Caco-2 (cell line): ENCODE data around the gene OR5C1. TPM values are rescaled to one million over a fixed set of nuclear protein-coding genes. Genes with fewer than 3 reads are reported as not detected.
A peak's percentile ranks its signal among the peaks of the same experiment; 100 is the strongest.

Experiments
- BruUV-seq: library from RNA; stranded (reverse); fragments of 400-500 nt; replicated peaks from 2 replicates; lab custom pipeline; 2021; lab: Mats Ljungman, UMichigan
- CTCF ChIA-PET: fragments of 300-600 bp; sonication (Branson Sonifier 250); formaldehyde crosslinking; loops from one replicate; lab custom pipeline; 2022; ENCODE audit warnings: antibody characterized with exemption; lab: Charles Lee
- POLR2A ChIA-PET: fragments of 300-600 bp; sonication (Branson Sonifier 250); formaldehyde crosslinking; loops from one replicate; lab custom pipeline; 2022; ENCODE audit warnings: antibody characterized with exemption; lab: Charles Lee
- DNase-seq, 2 experiments: peaks; one replicate each; pipeline versions ENCODE4 v3.0.0 to v3.0.0-alpha.2; 2020 to 2022
- H3K27me3 ChIP-seq: replicated peaks from 2 replicates; pipeline ENCODE4 v1.6.0; 2011; ENCODE audit warnings: low read length; ENCODE audit not compliant: control insufficient read depth, insufficient read depth
- H3K36me3 ChIP-seq: 2 replicates; pipeline ENCODE4 v1.5.1; 2011; ENCODE audit warnings: low read length; ENCODE audit not compliant: control insufficient read depth, insufficient read depth
- H3K4me1 ChIP-seq: fragments of 250-450 bp; sonication (Bioruptor Pico); 2 replicates; pipeline ENCODE4 v1.5.1; 2020; ENCODE audit warnings: mild to moderate bottlenecking
- H3K4me3 ChIP-seq: 2 replicates; pipeline ENCODE4 v1.5.1; 2011; ENCODE audit warnings: low read depth, mild to moderate bottlenecking, control low read depth, low read length
- H3K9me3 ChIP-seq: fragments of 250-450 bp; sonication (Bioruptor Pico); 2 replicates; pipeline ENCODE4 v1.5.1; 2020; ENCODE audit warnings: mild to moderate bottlenecking, moderate library complexity
- H3K27ac Mint-ChIP-seq: one replicate; pipeline ENCODE4 v1.8.0; 2022; ENCODE audit warnings: mixed read lengths; ENCODE audit not compliant: unreplicated experiment
- H3K27me3 Mint-ChIP-seq: one replicate; pipeline ENCODE4 v1.8.0; 2022; ENCODE audit warnings: mixed read lengths; ENCODE audit not compliant: insufficient read depth, unreplicated experiment
- H3K36me3 Mint-ChIP-seq: one replicate; pipeline ENCODE4 v1.8.0; 2022; ENCODE audit warnings: mild to moderate bottlenecking, mixed read lengths; ENCODE audit not compliant: insufficient read depth, unreplicated experiment
- H3K4me1 Mint-ChIP-seq: one replicate; pipeline ENCODE4 v1.8.0; 2022; ENCODE audit warnings: low read depth, mixed read lengths; ENCODE audit not compliant: unreplicated experiment
- H3K4me3 Mint-ChIP-seq: one replicate; pipeline ENCODE4 v1.8.0; 2022; ENCODE audit warnings: mild to moderate bottlenecking, moderate library complexity, mixed read lengths; ENCODE audit not compliant: unreplicated experiment
- H3K9me3 Mint-ChIP-seq: one replicate; pipeline ENCODE4 v1.8.0; 2022; ENCODE audit warnings: mixed read lengths; ENCODE audit not compliant: unreplicated experiment
- CTCF ChIP-seq, 2 experiments: fragments of 200-600 bp in 1 of 2; IDR thresholded peaks; 1 replicate in 1 of 2; 2 replicates in 1 of 2; pipeline versions ENCODE4 v1.5.1 to v1.8.0; 2011 to 2022; ENCODE audit warnings: antibody characterized with exemption in 1 of 2, control low read depth in 1 of 2, inconsistent platforms in 1 of 2, low read depth in 1 of 2, low read length in 1 of 2, mild to moderate bottlenecking in 1 of 2, moderate library complexity in 1 of 2; ENCODE audit not compliant: insufficient read depth in 1 of 2, severe bottlenecking in 1 of 2, unreplicated experiment in 1 of 2
- intact Hi-C: fragments of 100-400 bp; cut with micrococcal nuclease; formaldehyde crosslinking; loops from one replicate; pipeline ENCODE4 v1.10.0; 2022; ENCODE audit not compliant: unreplicated experiment
- total RNA-seq: library from RNA; stranded (reverse); gene quantifications from 2 replicates; pipeline ENCODE4 v1.2.3, GENCODE V29; 2022

The OR5C1 gene
- total RNA-seq, 1 experiment from 2014 or later: not detected

- Mint-ChIP-seq H3K4me3 (no peak within 1 kb of the TSS), H3K9me3 (peaks cover under 1% of the 10 kb centered on the region), H3K27ac (no peak within 1 kb of the TSS), H3K36me3 (peaks cover 5% of the 10 kb centered on the region), H3K4me1 (no peaks in the 10 kb centered on the region), H3K27me3 (no peaks in the 10 kb centered on the region)
- no peak within 1 kb of the TSS for H3K4me3 ChIP-seq
- no peaks in the 10 kb centered on the region for H3K4me1 ChIP-seq
- POLR2A ChIA-PET: no interaction called here
- peak in 1 of 2 experiments; percentile 33 for DNase-seq
- H3K36me3 ChIP-seq: no peaks in the 10 kb centered on the region
- no TSS peak for BruUV-seq
- no peaks in the 10 kb centered on the region for H3K27me3 ChIP-seq
- intact Hi-C loops: no loop called here
- CTCF ChIA-PET: interaction anchor here (0.7 kb wide), 1 partner anchor 302 kb away, joined by 3 read pairs; no protein-coding TSS in a partner anchor
- no peak for TF ChIP-seq CTCF (IDR thresholded peaks at IDR 0.05; ENCODE audit: insufficient read depth in 1 of 2, low read depth in 1 of 2, low read length in 1 of 2, severe bottlenecking in 1 of 2, unreplicated experiment in 1 of 2)
- H3K9me3 ChIP-seq: no peaks in the 10 kb centered on the region
These were observed 11.6 kb downstream of the OR5C1 start, which contains the start of gene OR1K1 for GRCh38 chr9:122800066-122801060. OR1K1 (plus strand) TSS chr9:122800123; CDS start chr9:122800123, 0 bp downstream.

- CTCF ChIA-PET: interaction anchor here (0.7 kb wide), 1 partner anchor 1603 kb away, joined by 3 read pairs; no protein-coding TSS in a partner anchor
- no TSS peak for BruUV-seq
- intact Hi-C loops: no loop called here
These were observed 17.9 kb downstream of the OR5C1 start for GRCh38 chr9:122806661-122807060.

More at GRCh38 chr9:122806661-122807060, 17.9 kb downstream of the OR5C1 start:
- Mint-ChIP-seq H3K27me3 (no peaks in the 10 kb centered on the region), H3K9me3 (peaks cover 6% of the 10 kb centered on the region), H3K4me1 (no peaks in the 10 kb centered on the region), H3K4me3 (no peak overlapping the region), H3K36me3 (peaks cover 6% of the 10 kb centered on the region), H3K27ac (no peak overlapping the region)
- no peaks in the 10 kb centered on the region for H3K36me3 ChIP-seq
- H3K4me1 ChIP-seq: peaks cover 9% of the 10 kb centered on the region; the same call in 1 of the 2 replicates
- no peak for DNase-seq
- H3K4me3 ChIP-seq: no peak overlapping the region
- TF ChIP-seq CTCF (IDR thresholded peaks at IDR 0.05; ENCODE audit: insufficient read depth in 1 of 2, low read depth in 1 of 2, low read length in 1 of 2, severe bottlenecking in 1 of 2, unreplicated experiment in 1 of 2): no peak
- POLR2A ChIA-PET: no interaction called here
- H3K9me3 ChIP-seq: 0 out of 2 replicates have a peak, but pooled peaks cover 6% of the 10 kb centered on the region
- H3K27me3 ChIP-seq: no peaks in the 10 kb centered on the region
